Activated CD8-positive, alpha-beta memory T cell treated with anti-CD3 and anti-CD28 coated beads, Interleukin-2, amount 10 ng/mL, durations not matched to agents 7 days and 5 days (primary cell): ENCODE data around the gene EMC1. TPM values are rescaled to one million over a fixed set of nuclear protein-coding genes. Genes with fewer than 3 reads are reported as not detected.
"Not testable (repeated sequence)": the region's sequence is repeated elsewhere in the genome, so short reads cannot be mapped to it uniquely, and the experiment has no call there.

Source experiments
- ATAC-seq: fragments of 150-1000 bp; cut with Tn5 transposase; one replicate; pipeline ENCODE4 v1.10.0; 2021; ENCODE audit warnings: moderate library complexity
- CTCF ChIA-PET: fragments of 350-600 bp; sonication (Branson Sonifier 250); formaldehyde crosslinking; loops from one replicate; lab custom pipeline; 2021; ENCODE audit warnings: antibody characterized with exemption; lab: Charles Lee
- DNase-seq: peaks from one replicate; pipeline ENCODE4 v3.0.0-alpha.2; 2020
- H3K27ac Mint-ChIP-seq: one replicate; pipeline ENCODE4 v1.8.0; 2021; ENCODE audit warnings: mild to moderate bottlenecking, mixed read lengths
- H3K27me3 Mint-ChIP-seq: one replicate; pipeline ENCODE4 v1.8.0; 2021; ENCODE audit warnings: mixed read lengths
- H3K36me3 Mint-ChIP-seq: one replicate; pipeline ENCODE4 v1.8.0; 2021; ENCODE audit warnings: mild to moderate bottlenecking, mixed read lengths
- H3K4me1 Mint-ChIP-seq: one replicate; pipeline ENCODE4 v1.8.0; 2021; ENCODE audit warnings: mixed read lengths
- H3K4me3 Mint-ChIP-seq: one replicate; pipeline ENCODE4 v1.8.0; 2021; ENCODE audit warnings: mild to moderate bottlenecking, moderate library complexity, mixed read lengths
- H3K9me3 Mint-ChIP-seq: one replicate; pipeline ENCODE4 v1.8.0; 2022; ENCODE audit warnings: low read depth, mixed read lengths
- total RNA-seq, 2 experiments: library from RNA; stranded (reverse); gene quantifications; one replicate each; pipeline ENCODE4 v1.2.3, GENCODE V29; 2021

Gene EMC1
- total RNA-seq, 2 experiments from 2014 or later, result 31.5 to 49.0 TPM

- H3K27me3 Mint-ChIP-seq, result no peaks in the 10 kb centered on the region
- H3K36me3 Mint-ChIP-seq, result peaks cover 63% of the 10 kb centered on the region
- CTCF ChIA-PET, result no interaction called here
- H3K4me1 Mint-ChIP-seq, result peaks cover 12% of the 10 kb centered on the region
- ATAC-seq (no peak), DNase-seq (no peak)
- H3K27ac Mint-ChIP-seq, result no peak overlapping the region
- H3K9me3 Mint-ChIP-seq, result no peaks in the 10 kb centered on the region
- no peak overlapping the region for H3K4me3 Mint-ChIP-seq
Measured at GRCh38 chr1:19187852-19188251, 63.5 kb downstream of the EMC1 start.

DNA sequence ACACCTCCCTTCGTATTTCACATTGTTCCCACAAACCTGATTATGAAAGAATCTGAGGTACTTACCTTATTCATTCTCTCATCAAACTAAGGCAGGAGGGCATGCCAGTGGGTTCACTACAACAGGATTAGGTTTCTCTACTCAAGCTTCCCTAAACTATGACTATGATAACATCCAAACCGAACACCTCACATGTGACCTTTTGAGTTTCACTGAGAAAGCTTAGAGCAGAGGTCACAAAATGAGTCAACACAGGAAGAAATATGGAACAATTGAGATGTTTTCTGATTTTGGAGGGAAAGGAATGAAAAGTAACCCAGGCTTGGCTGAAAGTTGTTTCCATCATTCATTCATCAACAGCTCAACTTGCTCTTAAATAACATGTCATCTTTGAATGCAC lies 65.3 kb downstream of the EMC1 start:
- ATAC-seq, result peak; percentile 51
- Mint-ChIP-seq H3K4me3 (no peak overlapping the region), H3K27me3 (no peaks in the 10 kb centered on the region), H3K4me1 (peaks cover 16% of the 10 kb centered on the region), H3K36me3 (peaks cover 65% of the 10 kb centered on the region), H3K9me3 (no peaks in the 10 kb centered on the region), H3K27ac (peak overlapping the region; percentile 14)
- no peak for DNase-seq
- CTCF ChIA-PET, result interaction anchor here (1.4 kb wide), 1 partner anchor 12 kb away, joined by 4 read pairs; no protein-coding TSS in a partner anchor

DNA sequence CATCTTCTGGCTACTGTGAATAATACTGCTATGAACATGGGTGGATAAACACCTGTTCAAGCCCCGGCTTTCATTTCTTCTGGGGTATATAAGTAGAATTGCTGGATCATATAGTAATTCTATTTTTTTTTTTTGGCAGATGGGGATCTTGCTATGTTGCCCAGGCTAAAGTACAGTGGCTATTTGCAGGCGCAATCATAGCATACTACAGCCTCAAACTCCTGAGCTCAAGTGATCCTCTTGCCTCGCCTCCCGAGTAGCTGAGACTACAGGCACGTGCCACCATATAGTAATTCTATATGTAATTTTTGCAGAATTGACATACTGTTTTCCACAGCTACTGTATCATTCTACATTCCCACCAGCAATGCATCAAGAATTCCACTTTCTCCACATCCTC lies 69.1 kb downstream of the EMC1 start:
- H3K4me1 Mint-ChIP-seq, result peaks cover 34% of the 10 kb centered on the region
- H3K4me3 Mint-ChIP-seq, result no peak overlapping the region
- H3K36me3 Mint-ChIP-seq, result peaks cover 68% of the 10 kb centered on the region
- DNase-seq (no peak), ATAC-seq (no peak)
- no peak overlapping the region for H3K27ac Mint-ChIP-seq
- H3K9me3 Mint-ChIP-seq, result no peaks in the 10 kb centered on the region
- no peaks in the 10 kb centered on the region for H3K27me3 Mint-ChIP-seq
- CTCF ChIA-PET, result interaction anchor here (2.4 kb wide), 1 partner anchor 59 kb away, joined by 7 read pairs; no protein-coding TSS in a partner anchor

DNA sequence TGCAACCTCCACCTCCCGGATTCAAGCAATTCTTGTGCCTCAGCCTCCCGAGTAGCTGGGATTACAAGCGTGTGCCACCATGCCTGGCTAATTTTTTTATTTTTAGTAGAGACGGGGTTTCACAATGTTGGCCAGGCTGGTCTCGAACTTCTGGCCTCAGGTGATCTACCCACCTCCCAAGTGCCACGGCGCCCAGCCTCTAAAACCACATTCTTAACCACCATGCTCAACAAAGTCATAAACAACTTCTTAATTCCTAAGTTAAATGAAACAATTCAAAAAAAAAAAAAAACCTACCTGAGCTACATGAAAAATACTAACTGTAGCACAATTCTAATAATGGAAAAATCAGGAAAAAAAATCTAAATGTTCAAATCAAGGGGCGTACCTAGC lies 71.1 kb downstream of the EMC1 start:
- Mint-ChIP-seq H3K36me3 (peaks cover 62% of the 10 kb centered on the region), H3K27ac (peak overlapping the region; percentile 71), H3K4me1 (peaks cover 22% of the 10 kb centered on the region)
- DNase-seq, H3K4me3 Mint-ChIP-seq, ATAC-seq, H3K27me3 Mint-ChIP-seq, H3K9me3 Mint-ChIP-seq: not testable (repeated sequence)
- CTCF ChIA-PET, result interaction anchor here (0.7 to 4.0 kb wide), 8 partner anchors 10 to 402 kb away, joined by 3 to 39 read pairs (median 4); no protein-coding TSS in a partner anchor

- DNase-seq (peak; percentile 46), ATAC-seq (peak; percentile 74)
- H3K27me3 Mint-ChIP-seq, result no peaks in the 10 kb centered on the region
- no peaks in the 10 kb centered on the region for H3K9me3 Mint-ChIP-seq
- H3K4me3 Mint-ChIP-seq, result no peak overlapping the region
- H3K4me1 Mint-ChIP-seq, result peaks cover 22% of the 10 kb centered on the region
- CTCF ChIA-PET, result interaction anchor here (0.7 to 4.0 kb wide), 11 partner anchors 9 to 402 kb away, joined by 3 to 39 read pairs (median 4); no protein-coding TSS in a partner anchor
- peak overlapping the region; percentile 74 for H3K27ac Mint-ChIP-seq
- H3K36me3 Mint-ChIP-seq, result peaks cover 57% of the 10 kb centered on the region
Measured at GRCh38 chr1:19179597-19180264, 71.6 kb downstream of the EMC1 start.

DNA sequence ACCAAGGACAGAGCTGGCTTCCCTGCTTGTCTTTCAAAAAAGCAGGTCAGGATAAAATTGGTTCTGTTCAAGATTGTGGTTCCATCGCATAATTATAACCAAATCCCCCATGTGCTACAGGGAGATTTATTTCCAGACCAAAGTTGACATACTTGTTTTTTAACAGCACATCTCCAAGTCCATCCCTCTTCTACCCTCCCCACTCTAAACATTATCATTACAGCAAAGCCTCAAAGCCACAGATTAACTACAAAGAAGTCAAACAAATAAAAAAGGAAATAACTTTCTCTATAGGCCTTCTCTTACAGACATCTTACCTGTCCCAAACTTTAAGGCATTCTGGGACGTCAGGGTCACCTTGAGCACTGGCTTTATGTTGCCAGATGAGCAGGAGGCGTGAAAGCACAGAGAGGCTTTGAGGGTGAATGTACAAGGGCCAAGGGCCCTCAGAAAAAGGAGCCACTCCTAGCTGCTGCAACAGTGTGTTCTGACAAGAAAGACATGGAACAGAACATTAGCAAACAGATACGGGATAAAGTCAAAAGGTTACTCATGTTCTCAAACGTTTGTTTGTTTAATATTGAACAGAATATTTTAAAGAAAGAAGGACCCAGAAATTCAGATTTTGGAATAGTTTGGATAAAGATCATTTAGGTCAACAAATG lies 72.5 kb downstream of the EMC1 start:
- CTCF ChIA-PET, result interaction anchor here (1.0 to 4.0 kb wide), 10 partner anchors 8 to 403 kb away, joined by 3 to 39 read pairs (median 4); no protein-coding TSS in a partner anchor
- Mint-ChIP-seq H3K4me3 (no peak overlapping the region), H3K4me1 (peaks cover 22% of the 10 kb centered on the region), H3K36me3 (peaks cover 60% of the 10 kb centered on the region), H3K9me3 (no peaks in the 10 kb centered on the region), H3K27ac (peak overlapping the region; percentile 7), H3K27me3 (no peaks in the 10 kb centered on the region)
- ATAC-seq (no peak), DNase-seq (no peak)

- DNase-seq (no peak), ATAC-seq (no peak)
- no peaks in the 10 kb centered on the region for H3K27me3 Mint-ChIP-seq
- CTCF ChIA-PET, result interaction anchor here (1.0 to 4.0 kb wide), 5 partner anchors 12 to 93 kb away, joined by 3 to 39 read pairs (median 3); no protein-coding TSS in a partner anchor
- H3K27ac Mint-ChIP-seq, result no peak overlapping the region
- no peaks in the 10 kb centered on the region for H3K9me3 Mint-ChIP-seq
- H3K4me1 Mint-ChIP-seq, result peaks cover 22% of the 10 kb centered on the region
- H3K4me3 Mint-ChIP-seq, result no peak overlapping the region
- H3K36me3 Mint-ChIP-seq, result peaks cover 60% of the 10 kb centered on the region
Measured at GRCh38 chr1:19177811-19178210, 73.5 kb downstream of the EMC1 start.

DNA sequence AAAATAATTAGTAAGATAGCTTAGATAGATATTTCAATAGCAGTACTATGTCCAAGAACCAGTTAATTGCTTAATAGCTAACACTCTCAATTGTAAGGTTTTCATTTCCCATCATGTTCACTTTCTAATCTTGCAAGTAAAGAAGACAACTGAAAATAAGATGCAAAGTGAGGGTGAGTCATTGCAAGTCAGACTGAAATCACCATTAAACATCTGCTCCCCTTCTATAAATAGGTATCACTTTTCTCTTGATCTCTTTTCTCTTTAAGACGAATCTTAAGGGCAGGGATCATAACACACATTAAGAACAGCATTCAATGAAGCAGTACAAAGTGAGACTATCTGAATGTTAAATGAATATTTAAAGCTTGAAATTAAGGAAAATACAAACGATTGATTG lies 81.7 kb downstream of the EMC1 start:
- H3K4me3 Mint-ChIP-seq, result no peak overlapping the region
- no peak for DNase-seq
- no peaks in the 10 kb centered on the region for H3K27me3 Mint-ChIP-seq
- CTCF ChIA-PET, result interaction anchor here (1.5 kb wide), 1 partner anchor 10 kb away, joined by 5 read pairs; no protein-coding TSS in a partner anchor
- H3K9me3 Mint-ChIP-seq, result no peaks in the 10 kb centered on the region
- ATAC-seq, result no peak
- H3K4me1 Mint-ChIP-seq, result peaks cover 10% of the 10 kb centered on the region
- H3K27ac Mint-ChIP-seq, result no peak overlapping the region
- H3K36me3 Mint-ChIP-seq, result peaks cover 68% of the 10 kb centered on the region

DNA sequence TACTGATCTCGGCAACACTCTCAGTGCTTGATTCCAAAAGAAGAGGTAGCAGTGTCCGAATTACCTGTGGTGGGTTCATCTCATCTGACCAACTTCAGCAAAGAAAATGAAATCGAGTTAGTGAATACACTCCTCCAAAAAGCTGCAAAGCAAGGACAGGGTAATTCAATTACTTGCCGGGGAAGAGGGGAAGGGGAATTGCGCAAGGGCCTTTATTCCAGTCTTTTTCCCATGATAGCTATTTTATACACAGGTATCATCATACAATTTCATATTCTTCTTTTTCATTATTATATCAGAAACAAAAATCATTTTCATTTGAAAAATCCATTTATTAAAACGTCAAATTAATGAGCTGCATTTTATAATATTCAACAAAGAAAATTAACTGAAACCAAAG lies 84.2 kb downstream of the EMC1 start:
- CTCF ChIA-PET, result interaction anchor here (1.0 kb wide), 1 partner anchor 254 kb away, joined by 3 read pairs; no protein-coding TSS in a partner anchor
- H3K27me3 Mint-ChIP-seq, result no peaks in the 10 kb centered on the region
- no peak overlapping the region for H3K27ac Mint-ChIP-seq
- H3K9me3 Mint-ChIP-seq, result no peaks in the 10 kb centered on the region
- H3K36me3 Mint-ChIP-seq, result peaks cover 65% of the 10 kb centered on the region
- peaks cover 10% of the 10 kb centered on the region for H3K4me1 Mint-ChIP-seq
- H3K4me3 Mint-ChIP-seq, result no peak overlapping the region
- DNase-seq, result no peak
- no peak for ATAC-seq

- no peak for DNase-seq
- peaks cover 10% of the 10 kb centered on the region for H3K4me1 Mint-ChIP-seq
- no peaks in the 10 kb centered on the region for H3K9me3 Mint-ChIP-seq
- H3K27me3 Mint-ChIP-seq, result no peaks in the 10 kb centered on the region
- ATAC-seq, result no peak
- no peak overlapping the region for H3K4me3 Mint-ChIP-seq
- peak overlapping the region; percentile 23 for H3K27ac Mint-ChIP-seq
- peaks cover 66% of the 10 kb centered on the region for H3K36me3 Mint-ChIP-seq
- CTCF ChIA-PET, result interaction anchor here (1.0 to 1.4 kb wide), 2 partner anchors 13 to 22 kb away, joined by 3 to 4 read pairs; no protein-coding TSS in a partner anchor
Measured at GRCh38 chr1:19166066-19166465, 85.3 kb downstream of the EMC1 start.

Other genes starting within 250 kb of the EMC1 start
- gene UBR4, start 41.3 kb downstream of the EMC1 start, total RNA-seq, result 100 to 1,000 TPM; 140 to 144 TPM
- 10 to 100 TPM; 36.2 to 59.3 TPM for gene MRTO4, start 281 bp upstream of the EMC1 start, total RNA-seq
- under 1 TPM; 0.33 to 0.93 TPM for gene AKR7A3, start 37.2 kb upstream of the EMC1 start, total RNA-seq
- 10 to 100 TPM; 47.4 to 48.0 TPM for gene AKR7A2, start 60.6 kb upstream of the EMC1 start, total RNA-seq
- 1 to 10 TPM; 8.0 to 8.6 TPM for gene SLC66A1, start 60.8 kb upstream of the EMC1 start, total RNA-seq
- gene CAPZB, start 234.0 kb upstream of the EMC1 start, total RNA-seq, result 100 to 1,000 TPM; 411 to 427 TPM